ENCODE data around the gene LRMDA. TPM values are rescaled to one million over a fixed set of nuclear protein-coding genes. Genes with fewer than 3 reads are reported as not detected.
A peak's percentile ranks its signal among the peaks of the same experiment; 100 is the strongest.

The LRMDA gene
- total RNA-seq, 2 donors from 2014 or later = 9.6 to 12.6 TPM

- no peaks in the 10 kb centered on the region for H3K36me3 ChIP-seq
- no peak overlapping the region for H3K27ac ChIP-seq
- no peaks in the 10 kb centered on the region for H3K9me3 ChIP-seq
- no peak overlapping the region for H3K4me3 ChIP-seq
- H3K27me3 ChIP-seq (replicated peaks; ENCODE audit: insufficient read depth) = no peaks in the 10 kb centered on the region
- TF ChIP-seq POLR2A (IDR thresholded peaks at IDR 0.05) = no peak
- TF ChIP-seq CTCF (IDR thresholded peaks at IDR 0.05) = no peak
- TF ChIP-seq POLR2AphosphoS5 (IDR thresholded peaks at IDR 0.05) = no peak
- no peak for DNase-seq (ENCODE audit: low spot score)
- no peaks in the 10 kb centered on the region for H3K4me1 ChIP-seq (replicated peaks)
- WGBS = 66% methylated on average over 5 of the region's 5 CpGs
- intact Hi-C loops (cut with DNase I) = loop anchor here (5.0 kb wide), 1 partner anchor 67 kb away; no protein-coding TSS in a partner anchor
Measured at GRCh38 chr10:76329891-76330575, 898.6 kb downstream of the LRMDA start.

- intact Hi-C loops (cut with DNase I) = loop anchor here (5.0 kb wide), 1 partner anchor 66 kb away; no protein-coding TSS in a partner anchor
- Histone ChIP-seq H3K27me3 (replicated peaks; ENCODE audit: insufficient read depth) (no peaks in the 10 kb centered on the region), H3K4me3 (no peak overlapping the region), H3K4me1 (replicated peaks) (no peaks in the 10 kb centered on the region), H3K27ac (no peak overlapping the region), H3K36me3 (no peaks in the 10 kb centered on the region), H3K9me3 (no peaks in the 10 kb centered on the region)
- DNase-seq (ENCODE audit: low spot score) = no peak
- TF ChIP-seq CTCF (IDR thresholded peaks at IDR 0.05) = no peak
- TF ChIP-seq POLR2A (IDR thresholded peaks at IDR 0.05) = no peak
- TF ChIP-seq POLR2AphosphoS5 (IDR thresholded peaks at IDR 0.05) = no peak
- WGBS = 58% methylated on average over 4 of the region's 4 CpGs
Measured at GRCh38 chr10:76331742-76332141, 900.3 kb downstream of the LRMDA start.

GRCh38 chr10:76333326-76333725, 901.9 kb downstream of the LRMDA start:
- no peak overlapping the region for H3K4me3 ChIP-seq
- peak overlapping the region; percentile 6 to 41 for H3K27ac ChIP-seq
- 70% methylated on average over 2 of the region's 2 CpGs for WGBS
- intact Hi-C loops (cut with DNase I) = loop anchor here (5.0 kb wide), 1 partner anchor 64 kb away; no protein-coding TSS in a partner anchor
- no peaks in the 10 kb centered on the region for H3K9me3 ChIP-seq
- H3K36me3 ChIP-seq = no peaks in the 10 kb centered on the region
- H3K27me3 ChIP-seq (replicated peaks; ENCODE audit: insufficient read depth) = no peaks in the 10 kb centered on the region
- TF ChIP-seq CTCF (IDR thresholded peaks at IDR 0.05) (no peak), POLR2AphosphoS5 (IDR thresholded peaks at IDR 0.05) (no peak), POLR2A (IDR thresholded peaks at IDR 0.05) (no peak)
- no peak for DNase-seq (ENCODE audit: low spot score)
- H3K4me1 ChIP-seq (replicated peaks) = no peaks in the 10 kb centered on the region

- no peak for TF ChIP-seq CTCF (IDR thresholded peaks at IDR 0.05)
- TF ChIP-seq POLR2AphosphoS5 (IDR thresholded peaks at IDR 0.05) = no peak
- TF ChIP-seq POLR2A (IDR thresholded peaks at IDR 0.05) = no peak
- Histone ChIP-seq H3K9me3 (no peaks in the 10 kb centered on the region), H3K36me3 (no peaks in the 10 kb centered on the region), H3K4me3 (no peak overlapping the region), H3K4me1 (replicated peaks) (no peaks in the 10 kb centered on the region), H3K27ac (peak overlapping the region; percentile 6 to 41), H3K27me3 (replicated peaks; ENCODE audit: insufficient read depth) (no peaks in the 10 kb centered on the region)
- intact Hi-C loops (cut with DNase I) = loop anchor here (5.0 kb wide), 1 partner anchor 64 kb away; no protein-coding TSS in a partner anchor
- 26% methylated on average over 4 of the region's 4 CpGs for whole genome bisulfite sequencing
- no peak for DNase-seq (ENCODE audit: low spot score)
Measured at GRCh38 chr10:76333796-76334195, 902.4 kb downstream of the LRMDA start.

GRCh38 chr10:76334255-76334654, 902.8 kb downstream of the LRMDA start:
- intact Hi-C loops (cut with DNase I) = loop anchor here (5.0 kb wide), 1 partner anchor 63 kb away; no protein-coding TSS in a partner anchor
- TF ChIP-seq CTCF (IDR thresholded peaks at IDR 0.05) (no peak), POLR2AphosphoS5 (IDR thresholded peaks at IDR 0.05) (no peak), POLR2A (IDR thresholded peaks at IDR 0.05) (no peak)
- DNase-seq (ENCODE audit: low spot score) = no peak
- no peaks in the 10 kb centered on the region for H3K27me3 ChIP-seq (replicated peaks; ENCODE audit: insufficient read depth)
- no peaks in the 10 kb centered on the region for H3K4me1 ChIP-seq (replicated peaks)
- no peaks in the 10 kb centered on the region for H3K36me3 ChIP-seq
- 68% methylated on average over 5 of the region's 5 CpGs for WGBS
- no peaks in the 10 kb centered on the region for H3K9me3 ChIP-seq
- no peak overlapping the region for H3K4me3 ChIP-seq
- H3K27ac ChIP-seq = peak overlapping the region; percentile 6 to 8
